Mucosa of gallbladder (tissue), 1 donor: ENCODE results near the gene ETV6. TPM values are rescaled to one million over a fixed set of nuclear protein-coding genes. Genes with fewer than 3 reads are reported as not detected.

Experiments
- DNase-seq: peaks from one replicate; pipeline ENCODE4 v3.0.0-alpha.2; 2020; ENCODE audit warnings: low spot score
- total RNA-seq: library from RNA; stranded (reverse); gene quantifications from one replicate; pipeline ENCODE4 v1.2.1, GENCODE V29; 2021
- donor health status: DM: no; HTN: no; CAD: no.

Gene ETV6
- total RNA-seq, 1 donor from 2014 or later: 54.5 TPM

DNA sequence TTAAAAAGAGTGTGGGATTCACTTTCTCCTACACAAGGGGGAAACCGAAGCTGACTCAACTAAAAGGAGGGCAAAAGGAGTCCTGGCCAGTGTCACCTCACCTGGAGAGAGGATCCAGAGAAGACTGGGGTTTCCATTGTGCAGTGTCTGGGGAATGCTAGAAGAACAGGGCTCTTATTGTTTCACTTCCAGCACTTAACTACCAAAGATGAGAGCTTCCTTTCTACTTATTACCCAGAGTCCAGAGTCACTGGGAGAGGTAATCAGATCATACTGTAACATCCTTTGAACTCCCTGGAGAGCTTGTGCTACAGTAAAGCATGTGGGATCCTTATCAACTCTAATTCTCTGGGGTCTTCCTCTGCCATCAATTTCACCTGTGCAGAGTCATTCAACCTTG is 272.9 kb downstream of the ETV6 start:
- DNase-seq: no peak

DNA sequence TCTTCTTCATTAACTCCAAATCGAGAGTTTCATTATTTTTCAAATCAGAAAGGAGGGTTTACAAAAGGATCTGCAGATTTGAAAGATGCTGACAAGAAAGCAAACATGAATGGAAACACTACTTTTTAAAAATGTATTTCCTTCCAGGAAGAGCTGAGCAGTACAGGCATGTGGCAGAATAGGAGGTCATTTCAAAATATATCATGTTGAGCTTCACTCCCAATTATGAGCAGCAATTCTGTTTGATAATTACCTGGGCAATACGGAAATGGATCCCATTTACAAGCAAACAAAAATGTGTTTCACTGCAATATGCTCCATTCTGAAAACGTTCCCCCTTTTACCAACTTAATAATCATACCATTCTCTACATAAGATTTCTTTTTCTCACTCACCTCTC is 273.6 kb downstream of the ETV6 start:
- DNase-seq: no peak

DNA sequence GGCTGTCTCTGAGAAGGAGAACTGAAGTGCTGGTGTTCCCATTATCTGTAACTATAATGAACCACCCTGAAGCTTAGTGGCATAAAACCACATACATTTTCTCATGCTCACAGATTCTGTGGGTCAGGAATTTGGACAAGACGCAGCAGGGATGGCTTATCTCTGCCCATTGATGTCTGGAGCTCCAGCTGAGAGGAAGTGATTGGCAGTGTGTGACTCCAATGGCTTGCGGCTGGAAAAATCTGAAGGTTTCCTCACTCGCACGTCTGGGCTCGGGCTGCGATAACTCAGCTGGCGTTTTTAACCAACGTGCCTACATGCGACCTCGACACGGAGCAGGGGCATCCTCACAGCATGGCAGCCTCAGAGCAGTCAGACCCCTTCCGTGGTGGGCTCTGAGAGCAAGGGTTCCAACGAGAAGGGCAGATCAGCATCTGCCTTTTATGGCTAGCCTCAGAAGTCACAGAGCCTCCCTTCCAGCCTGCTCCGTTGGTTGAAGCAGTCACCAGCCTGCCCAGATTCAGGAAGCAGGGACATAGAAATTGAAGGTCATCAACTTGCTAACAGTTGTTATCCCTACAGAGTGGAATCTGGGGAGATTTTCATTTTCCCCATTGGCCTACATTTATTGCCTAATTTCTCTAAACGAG is 277.9 kb downstream of the ETV6 start:
- no peak for DNase-seq

DNA sequence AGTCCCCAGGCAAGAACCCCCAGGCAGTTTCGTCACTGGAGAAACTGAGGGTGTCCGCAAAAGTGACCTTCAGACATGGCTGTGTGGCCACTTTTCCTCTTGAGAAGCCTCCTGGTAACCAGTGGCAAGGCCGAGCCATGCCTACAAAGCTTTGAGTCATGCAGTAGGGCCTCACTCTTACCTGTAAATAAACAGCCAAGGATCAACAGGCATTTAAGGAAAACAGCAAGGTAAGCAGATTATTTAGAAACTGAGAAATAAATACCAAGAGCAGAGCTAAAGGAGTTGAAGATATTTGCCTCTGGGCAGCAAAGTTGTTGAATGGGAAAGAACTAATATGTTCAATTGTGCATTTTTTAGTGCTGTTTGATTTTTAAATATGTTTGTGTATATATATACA is 280.2 kb downstream of the ETV6 start:
- no peak for DNase-seq

GRCh38 chr12:11939223-11939622 is 289.7 kb downstream of the ETV6 start:
- no peak for DNase-seq

- DNase-seq: no peak
These were observed 292.3 kb downstream of the ETV6 start for GRCh38 chr12:11941606-11942337.

- no peak for DNase-seq
These were observed 294.6 kb downstream of the ETV6 start for GRCh38 chr12:11943919-11944700.
